Activated gamma-delta T cell treated with Interleukin-2 at 50 U/mL for 16 hours (primary cell): ENCODE measurements around the gene TCAF1.
"Not testable (repeated sequence)": the region's sequence is repeated elsewhere in the genome, so short reads cannot be mapped to it uniquely, and the experiment has no call there.

ENCODE experiments used
- DNase-seq: peaks from one replicate; pipeline ENCODE4 v3.0.0-alpha.2; 2020

The TCAF1 gene

GRCh38 chr7:143901332-143901667 lies 676 bp downstream of the TCAF1 start:
- DNase-seq, result no peak

GRCh38 chr7:143900230-143900766 lies 1.7 kb downstream of the TCAF1 start:
- no peak for DNase-seq

- no peak for DNase-seq
Measured at GRCh38 chr7:143898810-143899209, 3.2 kb downstream of the TCAF1 start.

- DNase-seq, result no peak
Measured at GRCh38 chr7:143896667-143897066, 5.3 kb downstream of the TCAF1 start.

GRCh38 chr7:143892527-143893300 lies 9.3 kb downstream of the TCAF1 start:
- DNase-seq, result no peak

GRCh38 chr7:143891457-143891856 lies 10.5 kb downstream of the TCAF1 start:
- DNase-seq, result no peak

- DNase-seq, result no peak
Measured at GRCh38 chr7:143890558-143890957, 11.4 kb downstream of the TCAF1 start.

GRCh38 chr7:143889068-143889467 lies 12.9 kb downstream of the TCAF1 start:
- DNase-seq, result no peak

GRCh38 chr7:143886826-143887477 lies 15.0 kb downstream of the TCAF1 start:
- DNase-seq, result no peak

- no peak for DNase-seq
Measured at GRCh38 chr7:143885951-143886350, 16.0 kb downstream of the TCAF1 start.

GRCh38 chr7:143884969-143885559 lies 16.9 kb downstream of the TCAF1 start:
- DNase-seq, result no peak

- DNase-seq, result no peak
Measured at GRCh38 chr7:143884241-143884968, 17.6 kb downstream of the TCAF1 start.

- no peak for DNase-seq
Measured at GRCh38 chr7:143882604-143883078, 19.3 kb downstream of the TCAF1 start.

GRCh38 chr7:143882020-143882603 lies 19.9 kb downstream of the TCAF1 start:
- no peak for DNase-seq

GRCh38 chr7:143878884-143879283 lies 23.1 kb downstream of the TCAF1 start:
- no peak for DNase-seq

GRCh38 chr7:143877098-143877497 lies 24.9 kb downstream of the TCAF1 start:
- DNase-seq, result no peak

- no peak for DNase-seq
Measured at GRCh38 chr7:143876218-143876617, 25.8 kb downstream of the TCAF1 start.

GRCh38 chr7:143873242-143873641 lies 28.7 kb downstream of the TCAF1 start:
- not testable (repeated sequence) for DNase-seq

- DNase-seq, result not testable (repeated sequence)
Measured at GRCh38 chr7:143871534-143871933, 30.4 kb downstream of the TCAF1 start.

GRCh38 chr7:143857994-143858393 lies 44.0 kb downstream of the TCAF1 start:
- DNase-seq, result not testable (repeated sequence)

- DNase-seq, result not testable (repeated sequence)
Measured at GRCh38 chr7:143855443-143855842, 46.5 kb downstream of the TCAF1 start.

GRCh38 chr7:143850682-143851081 lies 51.3 kb downstream of the TCAF1 start:
- DNase-seq, result no peak
